ENCODE measurements around the gene PYROXD2. TPM values are rescaled to one million over a fixed set of nuclear protein-coding genes. Genes with fewer than 3 reads are reported as not detected.

PYROXD2 gene
- total RNA-seq, 1 donor from 2014 or later = 5.6 TPM

- Histone ChIP-seq H3K4me3 (no peak overlapping the region), H3K9me3 (no peaks in the 10 kb centered on the region), H3K36me3 (peaks cover 4 to 24% of the 10 kb centered on the region in 2 donors), H3K27ac (no peak overlapping the region), H3K27me3 (no peaks in the 10 kb centered on the region), H3K4me1 (no peaks in the 10 kb centered on the region)
- no peak for TF ChIP-seq CTCF (IDR thresholded peaks at IDR 0.05)
- intact Hi-C loops (cut with DNase I) = no loop called here
- DNase-seq (ENCODE audit: low spot score in 2 of 2) = no peak
Observed at GRCh38 chr10:98380493-98381339, 34.3 kb downstream of the PYROXD2 start.

DNA sequence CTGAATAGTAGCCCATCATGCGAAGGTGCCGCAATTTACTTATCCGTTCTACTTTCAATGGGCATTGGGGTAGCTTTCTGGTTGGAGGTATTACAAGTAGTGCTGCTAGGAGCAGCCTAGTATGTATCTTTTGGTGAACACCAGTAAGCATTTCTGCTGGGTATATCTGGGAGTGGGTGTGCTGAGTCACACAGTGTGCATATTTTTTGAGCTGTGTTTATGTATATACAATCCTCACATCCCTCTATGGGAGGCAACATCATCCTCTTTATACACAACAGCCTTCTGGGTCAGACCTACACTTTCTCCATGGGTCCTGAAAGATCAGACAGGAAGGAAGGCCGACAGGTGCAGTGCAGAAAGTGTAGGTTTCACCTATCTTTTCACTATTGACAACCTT, 36.3 kb downstream of the PYROXD2 start:
- TF ChIP-seq CTCF (IDR thresholded peaks at IDR 0.05) = no peak
- no peak overlapping the region for H3K27ac ChIP-seq
- no peak overlapping the region for H3K4me3 ChIP-seq
- DNase-seq (ENCODE audit: low spot score in 2 of 2) = no peak
- no peaks in the 10 kb centered on the region for H3K9me3 ChIP-seq
- peaks cover 0 to 16% of the 10 kb centered on the region in 2 donors for H3K36me3 ChIP-seq
- H3K4me1 ChIP-seq = no peaks in the 10 kb centered on the region
- H3K27me3 ChIP-seq = no peaks in the 10 kb centered on the region
- intact Hi-C loops (cut with DNase I) = no loop called here

DNA sequence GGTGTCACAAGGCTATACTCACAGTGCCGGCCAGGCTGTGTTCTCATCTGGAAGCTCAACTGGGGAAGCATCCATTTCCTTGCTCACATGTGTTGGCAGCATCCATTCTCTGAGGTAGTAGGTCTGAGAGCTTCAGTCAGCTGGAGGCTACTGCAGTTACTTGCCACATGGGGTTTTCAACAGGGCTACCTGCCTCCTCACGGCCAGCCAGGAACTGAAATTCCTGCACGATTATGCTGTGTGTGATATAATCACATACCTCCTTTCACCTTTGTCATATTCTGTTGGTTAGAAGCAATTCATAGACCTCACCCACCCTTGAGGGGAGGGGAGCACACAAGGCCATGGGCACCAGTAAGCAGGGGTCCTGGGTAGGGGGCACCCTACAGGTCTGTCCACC, 37.4 kb downstream of the PYROXD2 start:
- H3K27me3 ChIP-seq = no peaks in the 10 kb centered on the region
- intact Hi-C loops (cut with DNase I) = no loop called here
- no peak overlapping the region for H3K4me3 ChIP-seq

GRCh38 chr10:98377001-98377400, 38.0 kb downstream of the PYROXD2 start:
- Histone ChIP-seq H3K27ac (no peak overlapping the region), H3K4me3 (no peak overlapping the region), H3K4me1 (no peaks in the 10 kb centered on the region), H3K36me3 (peaks cover 0 to 7% of the 10 kb centered on the region in 2 donors), H3K27me3 (no peaks in the 10 kb centered on the region), H3K9me3 (no peaks in the 10 kb centered on the region)
- intact Hi-C loops (cut with DNase I) = no loop called here
- TF ChIP-seq CTCF (IDR thresholded peaks at IDR 0.05) = no peak
- no peak for DNase-seq (ENCODE audit: low spot score in 2 of 2)

More for the DNA sequence above, 37.4 kb downstream of the PYROXD2 start:
- no peak for DNase-seq (ENCODE audit: low spot score in 2 of 2)
- Histone ChIP-seq H3K27ac (no peak overlapping the region), H3K9me3 (no peaks in the 10 kb centered on the region), H3K4me1 (no peaks in the 10 kb centered on the region), H3K36me3 (peaks cover 0 to 11% of the 10 kb centered on the region in 2 donors)
- TF ChIP-seq CTCF (IDR thresholded peaks at IDR 0.05) = no peak

DNA sequence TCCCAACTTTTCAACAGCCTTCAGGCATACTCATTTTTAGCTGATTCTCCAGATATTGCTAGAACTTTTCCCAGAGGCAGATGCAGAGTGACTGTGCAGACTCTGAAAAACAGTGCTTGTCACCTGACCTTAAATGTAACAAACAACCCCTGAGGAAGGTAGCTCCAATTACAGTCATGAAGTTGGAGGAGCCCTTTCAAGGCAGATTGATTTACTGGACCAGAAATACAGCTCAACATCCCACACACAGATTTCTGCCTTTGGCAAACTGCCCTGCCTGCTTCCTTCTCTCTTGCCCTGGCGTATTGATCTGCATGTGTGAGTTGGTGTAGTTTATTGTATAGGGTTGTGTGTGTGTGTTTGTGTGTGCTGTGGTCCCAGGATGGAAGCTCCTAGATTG, 38.5 kb downstream of the PYROXD2 start:
- no peak overlapping the region for H3K27ac ChIP-seq
- peaks cover 0 to 7% of the 10 kb centered on the region in 2 donors for H3K36me3 ChIP-seq
- no peaks in the 10 kb centered on the region for H3K9me3 ChIP-seq
- no peak for TF ChIP-seq CTCF (IDR thresholded peaks at IDR 0.05)
- H3K4me1 ChIP-seq = no peaks in the 10 kb centered on the region
- H3K27me3 ChIP-seq = no peaks in the 10 kb centered on the region
- intact Hi-C loops (cut with DNase I) = no loop called here
- no peak overlapping the region for H3K4me3 ChIP-seq
- no peak for DNase-seq (ENCODE audit: low spot score in 2 of 2)

Data from ascending aorta (tissue), 2 donors.